ENCODE data around the gene CDC14B.

CDC14B gene

GRCh38 chr9:96476591-96476990 is 143.1 kb downstream of the CDC14B start:
- no peak for DNase-seq

DNA sequence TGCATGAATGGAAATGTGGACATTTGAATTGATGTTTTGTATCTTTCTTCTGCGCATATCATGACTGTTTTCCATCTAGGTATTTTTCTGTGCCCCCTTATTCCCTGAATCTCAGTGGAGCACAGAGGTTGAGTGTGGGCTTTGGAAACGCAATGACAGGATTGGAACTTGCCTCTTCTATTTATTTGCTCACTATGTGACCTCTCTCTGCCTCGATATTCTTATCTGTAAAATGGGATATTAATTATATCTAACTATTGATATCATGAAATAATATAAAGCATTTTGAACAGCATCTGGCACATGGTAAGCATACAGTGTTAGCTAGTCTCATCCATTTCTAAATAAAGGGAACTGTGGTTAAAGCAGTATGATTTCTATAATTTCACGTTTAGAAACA is 143.6 kb downstream of the CDC14B start:
- no peak for DNase-seq

DNA sequence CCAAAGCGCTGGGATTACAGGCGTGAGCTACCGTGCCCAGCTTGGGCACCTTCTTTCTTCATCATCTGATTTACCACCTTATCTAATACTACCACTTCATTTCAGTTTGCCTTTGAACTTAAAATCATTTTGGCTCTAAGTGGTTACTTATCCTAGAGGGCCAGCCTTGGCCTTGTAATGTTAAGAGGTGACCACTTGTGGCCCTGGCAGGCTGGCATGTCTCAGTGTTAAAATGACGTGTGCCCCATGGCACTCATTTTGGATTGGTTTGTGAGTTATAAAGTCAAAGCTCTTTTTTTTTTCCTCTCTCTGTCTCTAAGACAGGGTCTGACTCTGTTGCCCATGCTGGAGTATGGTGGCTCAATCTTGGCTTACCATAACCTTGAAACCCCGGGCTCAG is 151.9 kb downstream of the CDC14B start:
- DNase-seq = no peak

GRCh38 chr9:96464426-96464825 is 155.2 kb downstream of the CDC14B start:
- no peak for DNase-seq

DNA sequence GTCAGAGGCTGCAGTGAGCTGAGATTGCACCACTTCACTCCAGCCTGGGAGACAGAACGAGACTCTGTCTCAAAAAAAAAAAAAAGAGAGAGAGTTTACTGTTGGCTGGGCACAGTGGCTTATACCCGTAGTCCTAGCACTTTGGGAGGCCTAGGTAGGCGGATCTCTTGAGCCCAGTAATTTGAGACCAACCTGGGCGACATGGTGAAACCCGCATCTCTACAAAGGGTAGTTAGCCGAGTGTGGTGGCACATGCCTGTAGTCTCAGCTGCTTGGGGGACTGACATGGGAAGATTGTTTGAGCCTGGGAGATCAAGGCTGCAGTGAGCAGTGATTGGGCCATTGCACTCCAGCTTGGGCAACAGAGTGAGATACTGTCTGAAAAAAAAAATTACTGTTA is 157.1 kb downstream of the CDC14B start:
- DNase-seq = no peak

DNA sequence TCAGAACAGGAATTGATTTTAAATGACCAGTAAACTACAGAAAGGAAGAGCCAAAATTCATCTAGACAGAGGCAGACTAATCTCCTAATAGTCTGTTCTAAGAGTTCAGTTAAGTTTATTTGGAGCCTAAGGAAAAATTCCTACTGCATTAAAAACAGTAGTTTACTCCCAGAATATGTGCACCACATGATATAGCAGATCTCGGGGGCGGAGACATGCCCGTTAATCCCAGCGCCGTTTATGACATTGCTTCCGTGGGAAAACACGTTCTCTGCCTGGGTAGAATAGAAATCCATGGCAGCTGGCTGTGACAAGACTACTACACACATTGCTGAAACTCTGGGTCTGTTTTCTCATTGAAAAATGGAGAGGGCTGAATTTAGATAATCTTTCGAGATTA is 158.3 kb downstream of the CDC14B start:
- DNase-seq = no peak

DNA sequence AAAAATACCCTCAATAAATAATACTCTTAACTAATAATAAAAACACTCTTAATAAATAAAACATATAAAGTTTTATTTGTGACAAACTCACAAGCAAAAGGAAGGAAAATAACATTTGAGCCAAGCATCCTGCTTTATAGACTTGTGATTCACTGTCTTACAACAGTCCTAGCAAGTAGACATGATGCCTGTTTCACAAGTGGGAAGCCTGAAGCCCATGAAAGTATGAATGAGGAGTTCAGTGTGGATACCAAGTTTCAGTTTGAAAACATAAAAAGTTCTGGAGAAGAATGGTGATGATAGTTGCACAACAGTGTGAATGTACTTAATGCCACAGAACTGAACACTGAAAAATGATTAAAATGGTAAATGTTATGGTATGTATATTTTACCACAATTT is 158.8 kb downstream of the CDC14B start:
- DNase-seq = no peak

DNA sequence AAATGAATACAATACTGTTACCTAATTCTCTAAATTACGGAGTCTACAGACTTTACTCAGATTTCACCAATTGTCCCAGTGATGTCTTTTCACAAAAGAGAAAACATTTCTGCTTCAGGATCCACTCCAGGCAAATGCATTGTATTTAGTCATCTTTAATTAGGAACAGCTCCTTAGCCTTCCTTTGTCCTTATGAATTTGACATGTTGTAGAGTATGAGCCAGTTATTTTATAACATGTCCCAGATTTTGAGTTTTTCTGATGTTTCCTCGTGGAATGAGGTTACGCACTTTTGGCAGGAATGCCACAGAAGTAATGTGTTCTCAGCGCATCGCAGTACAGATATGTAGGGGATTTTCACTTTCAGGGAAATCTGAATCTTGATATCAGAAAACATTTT is 159.2 kb downstream of the CDC14B start:
- no peak for DNase-seq

DNA sequence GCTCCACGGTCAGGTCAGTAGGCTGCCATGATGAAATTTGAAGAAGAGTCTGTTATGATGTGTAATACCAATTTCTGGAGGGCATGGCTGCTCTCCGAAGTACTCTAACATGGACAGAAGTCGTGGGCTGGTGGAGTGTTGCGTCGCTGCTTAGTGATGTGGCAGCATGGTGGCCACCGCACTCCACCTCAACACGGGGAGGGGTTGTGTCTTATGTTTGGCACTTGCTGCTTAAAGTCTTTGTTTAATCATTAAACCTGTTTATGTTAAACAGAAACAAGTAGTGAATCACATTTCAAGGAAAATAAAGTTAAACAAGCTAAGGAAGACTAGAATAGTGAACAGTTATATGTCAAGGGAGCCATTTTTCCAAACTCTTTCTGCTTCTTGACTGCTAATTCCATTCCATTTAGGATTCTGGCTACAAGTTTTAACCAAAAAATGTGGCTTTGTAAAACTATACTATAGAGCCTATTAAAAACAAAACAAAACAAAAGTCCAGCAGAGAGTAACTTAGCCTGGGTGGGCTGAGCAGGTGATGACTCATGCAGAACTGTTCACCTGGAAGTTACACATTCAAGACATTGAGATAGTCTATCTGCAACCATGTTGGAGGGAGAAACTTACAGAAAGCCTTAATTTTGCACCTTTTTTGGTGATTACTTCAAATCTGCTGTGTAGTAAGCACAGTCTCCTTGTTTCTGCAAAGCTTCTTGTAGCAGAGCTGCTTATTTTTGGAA is 160.2 kb downstream of the CDC14B start:
- no peak for DNase-seq

- DNase-seq = no peak
Measured at GRCh38 chr9:96458226-96458625, 161.4 kb downstream of the CDC14B start.

- no peak for DNase-seq
Measured at GRCh38 chr9:96457266-96457665, 162.4 kb downstream of the CDC14B start.

DNA sequence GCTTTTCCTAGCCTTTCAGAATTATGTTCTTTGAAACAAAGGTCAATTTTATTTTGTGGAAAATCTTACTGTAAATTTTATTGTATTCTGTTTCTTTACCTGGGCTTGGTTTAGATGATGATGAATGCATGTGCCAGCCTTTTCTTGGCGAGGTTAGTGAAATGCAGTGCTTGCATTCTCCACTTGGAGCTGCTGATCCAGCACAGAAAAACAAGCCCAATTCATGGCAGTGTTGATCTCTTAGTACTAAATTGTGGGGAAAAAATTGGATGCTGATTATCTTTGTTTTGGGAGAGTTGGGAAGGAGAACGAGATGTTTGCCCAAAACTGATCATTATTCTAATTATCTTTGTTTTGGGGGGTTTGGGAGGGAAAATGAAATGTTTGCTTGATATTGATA is 166.0 kb downstream of the CDC14B start:
- no peak for DNase-seq

DNA sequence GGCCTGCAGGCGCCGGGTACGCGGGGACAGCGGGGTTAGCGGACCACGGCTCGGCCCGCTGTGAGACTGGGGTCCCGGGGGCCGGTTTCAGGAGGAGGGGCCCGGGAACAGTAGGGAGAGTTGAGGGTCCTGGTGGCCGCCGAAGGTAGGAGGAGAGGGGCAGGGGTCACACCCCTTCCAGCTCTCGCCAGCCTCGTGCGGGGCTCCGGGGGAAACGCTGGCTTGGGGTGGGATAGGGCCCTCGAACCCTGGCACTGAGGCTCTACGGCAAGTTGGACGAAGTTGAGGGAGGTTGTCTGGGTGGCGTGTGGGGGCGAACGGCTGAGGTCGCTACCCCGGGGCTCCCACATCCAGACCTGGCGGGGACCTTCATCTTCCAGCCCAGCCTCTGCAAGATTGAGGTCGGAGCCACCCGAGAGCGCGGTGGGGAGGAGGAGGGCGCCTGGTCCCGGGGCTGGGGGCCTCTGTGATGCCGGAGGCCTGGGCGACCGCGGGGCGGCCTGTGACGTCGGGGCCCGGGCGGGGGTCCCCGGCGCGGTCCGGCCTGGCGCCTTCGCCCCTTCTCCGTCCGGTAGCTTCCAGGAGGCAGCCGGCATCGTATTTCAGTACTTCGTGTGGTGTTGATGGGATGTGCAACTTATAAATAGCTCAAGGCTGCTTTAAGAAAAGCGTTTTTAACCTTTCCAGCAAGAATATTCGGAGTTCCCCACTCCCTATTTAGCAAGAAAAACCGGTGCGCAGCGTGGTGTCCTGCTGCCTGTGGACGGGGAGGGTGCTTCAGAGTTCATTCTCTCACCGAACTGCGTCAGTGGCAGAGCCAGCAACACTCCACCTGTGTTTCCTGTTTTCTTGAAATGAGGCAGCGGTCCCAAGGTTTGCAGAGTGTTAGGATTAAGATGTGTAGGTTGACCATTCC is 168.8 kb downstream of the CDC14B start:
- DNase-seq = peak; percentile 11
